Activated T-cell treated with anti-CD3 and anti-CD28 coated beads, Interleukin-2, amount 50 U/mL, for 24 hours (primary cell): ENCODE data around the gene GREB1L.
"Not testable (repeated sequence)": the region's sequence is repeated elsewhere in the genome, so short reads cannot be mapped to it uniquely, and the experiment has no call there.

Source experiments
- DNase-seq: peaks from one replicate; pipeline ENCODE4 v3.0.0-alpha.2; 2020
- H3K27ac Mint-ChIP-seq: 2 replicates; pipeline ENCODE4 v1.8.0; 2020; ENCODE audit warnings: mild to moderate bottlenecking, mixed read lengths
- H3K27me3 Mint-ChIP-seq: 2 replicates; pipeline ENCODE4 v1.8.0; 2020; ENCODE audit warnings: mixed read lengths
- H3K36me3 Mint-ChIP-seq: 2 replicates; pipeline ENCODE4 v1.8.0; 2020; ENCODE audit warnings: low read depth, mixed read lengths
- H3K4me1 Mint-ChIP-seq: 2 replicates; pipeline ENCODE4 v1.8.0; 2020; ENCODE audit warnings: low read depth, mixed read lengths
- H3K4me3 Mint-ChIP-seq: 2 replicates; pipeline ENCODE4 v1.8.0; 2020; ENCODE audit warnings: mild to moderate bottlenecking, moderate library complexity, mixed read lengths
- H3K9me3 Mint-ChIP-seq: 2 replicates; pipeline ENCODE4 v1.8.0; 2020; ENCODE audit warnings: mixed read lengths

GREB1L gene

DNA sequence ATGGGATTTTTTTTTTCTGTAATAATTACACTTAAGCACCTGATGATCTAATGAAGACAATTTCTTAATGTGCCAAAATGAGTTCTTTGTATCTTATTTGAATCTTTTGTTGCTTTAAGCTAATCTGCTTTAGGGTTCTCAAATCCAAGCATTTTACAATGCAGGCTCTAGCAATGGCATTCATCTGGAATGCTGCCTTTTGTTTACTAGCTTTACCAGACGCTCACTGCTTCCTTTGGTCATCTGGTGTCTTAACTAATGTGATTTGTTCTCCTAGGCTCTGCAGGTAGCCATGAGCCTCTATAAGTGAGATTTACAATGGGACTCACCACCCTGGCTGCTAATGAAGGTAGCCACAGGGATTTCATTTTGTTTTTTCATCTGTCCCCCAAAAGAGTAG lies 100.3 kb downstream of the GREB1L start:
- Mint-ChIP-seq H3K4me1 (no peaks in the 10 kb centered on the region), H3K9me3 (no peaks in the 10 kb centered on the region), H3K4me3 (no peak overlapping the region), H3K27me3 (no peaks in the 10 kb centered on the region), H3K27ac (no peak overlapping the region), H3K36me3 (no peaks in the 10 kb centered on the region)
- no peak for DNase-seq

DNA sequence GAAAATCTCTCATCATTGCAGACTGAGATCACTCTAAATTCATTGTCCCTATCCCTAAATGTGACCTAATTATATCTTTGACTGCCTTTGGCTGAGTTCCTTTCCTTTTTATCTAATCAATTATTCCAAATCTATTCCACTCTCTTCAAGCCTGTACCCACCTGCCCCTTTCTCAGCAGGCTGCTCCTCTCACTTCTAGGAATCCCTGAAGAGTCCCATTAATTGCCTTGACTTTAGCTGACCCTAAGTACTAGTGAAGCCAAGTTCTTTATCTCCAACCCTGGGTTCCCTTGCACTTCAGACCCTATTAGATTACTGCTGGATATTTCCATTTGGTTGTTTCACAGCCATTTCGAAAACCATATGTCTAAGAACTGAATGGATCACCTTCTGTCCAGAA lies 102.8 kb downstream of the GREB1L start:
- Mint-ChIP-seq H3K27ac (no peak overlapping the region), H3K4me1 (no peaks in the 10 kb centered on the region), H3K27me3 (no peaks in the 10 kb centered on the region), H3K4me3 (no peak overlapping the region), H3K9me3 (no peaks in the 10 kb centered on the region), H3K36me3 (no peaks in the 10 kb centered on the region)
- no peak for DNase-seq

DNA sequence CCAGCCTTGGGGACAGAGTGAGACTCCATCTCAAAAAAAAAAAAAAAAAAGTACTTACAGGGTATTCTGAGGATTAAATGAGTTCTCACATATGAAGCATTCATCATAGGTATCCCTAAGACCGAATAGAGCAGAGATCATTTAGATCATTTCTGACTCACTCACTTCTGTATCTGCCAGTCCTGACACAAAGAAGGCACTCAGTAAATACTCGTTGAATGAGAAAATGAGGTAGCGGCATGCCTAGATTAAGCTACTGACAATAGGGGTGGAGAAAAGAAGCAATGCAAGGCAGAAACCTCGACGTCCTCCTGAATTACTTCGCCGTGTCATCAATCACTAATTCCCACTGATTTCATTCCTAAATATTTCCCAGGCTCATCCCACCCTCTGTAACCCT lies 103.8 kb downstream of the GREB1L start:
- no peaks in the 10 kb centered on the region for H3K36me3 Mint-ChIP-seq
- H3K27ac Mint-ChIP-seq = no peak overlapping the region
- no peak for DNase-seq
- no peaks in the 10 kb centered on the region for H3K4me1 Mint-ChIP-seq
- no peaks in the 10 kb centered on the region for H3K9me3 Mint-ChIP-seq
- H3K4me3 Mint-ChIP-seq = no peak overlapping the region
- H3K27me3 Mint-ChIP-seq = no peaks in the 10 kb centered on the region

DNA sequence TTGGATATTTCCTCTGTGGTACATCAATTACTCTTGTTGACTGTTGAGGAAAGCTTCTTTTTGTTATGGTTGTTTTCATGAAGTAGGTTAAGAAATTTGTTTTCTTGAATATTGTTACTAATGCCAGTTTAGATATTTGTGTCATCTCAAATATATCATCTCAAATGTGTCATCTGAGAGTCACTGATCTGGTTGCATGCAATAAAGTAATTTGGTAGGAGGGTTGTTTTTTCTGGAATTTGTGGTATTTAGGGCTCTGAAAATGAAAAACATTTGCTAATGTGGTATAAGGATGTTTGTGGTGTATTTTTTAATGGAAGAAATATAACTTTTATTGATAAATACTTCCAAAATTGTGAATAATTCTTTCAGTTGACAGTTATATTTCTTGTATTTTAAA lies 117.7 kb downstream of the GREB1L start:
- H3K9me3 Mint-ChIP-seq = no peaks in the 10 kb centered on the region
- peaks cover 19% of the 10 kb centered on the region for H3K27me3 Mint-ChIP-seq
- H3K27ac Mint-ChIP-seq = no peak overlapping the region
- no peak for DNase-seq
- H3K4me3 Mint-ChIP-seq = no peak overlapping the region
- no peaks in the 10 kb centered on the region for H3K36me3 Mint-ChIP-seq
- no peaks in the 10 kb centered on the region for H3K4me1 Mint-ChIP-seq

DNA sequence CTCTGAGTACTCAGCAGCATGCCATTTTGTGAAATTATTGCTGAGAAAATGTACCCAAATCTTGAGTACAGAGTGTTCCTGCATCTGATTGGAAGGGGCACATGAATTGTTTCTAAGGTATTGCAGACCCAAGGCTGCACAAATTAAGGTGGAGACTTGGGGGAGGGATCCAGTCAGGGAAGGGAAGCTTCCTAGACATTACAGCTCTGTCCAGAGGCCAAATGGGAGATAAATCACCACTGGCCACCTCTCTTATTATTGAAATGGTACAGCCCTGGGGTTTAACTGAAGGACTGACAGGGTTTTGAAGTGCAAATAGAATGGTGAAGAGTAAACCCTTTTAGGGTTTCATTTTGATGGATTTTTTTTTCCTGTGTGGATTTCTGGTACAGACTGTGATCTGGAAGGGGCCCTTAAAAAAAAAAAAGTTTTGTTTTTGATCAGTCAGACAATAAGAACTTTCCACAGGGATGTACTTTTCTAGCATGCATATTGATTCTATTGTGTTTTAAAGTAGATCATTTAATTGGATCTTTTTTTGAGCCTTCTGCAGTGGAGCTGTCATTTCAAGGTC lies 119.4 kb downstream of the GREB1L start:
- Mint-ChIP-seq H3K27ac (no peak overlapping the region), H3K27me3 (peaks cover 19% of the 10 kb centered on the region), H3K36me3 (no peaks in the 10 kb centered on the region)

DNA sequence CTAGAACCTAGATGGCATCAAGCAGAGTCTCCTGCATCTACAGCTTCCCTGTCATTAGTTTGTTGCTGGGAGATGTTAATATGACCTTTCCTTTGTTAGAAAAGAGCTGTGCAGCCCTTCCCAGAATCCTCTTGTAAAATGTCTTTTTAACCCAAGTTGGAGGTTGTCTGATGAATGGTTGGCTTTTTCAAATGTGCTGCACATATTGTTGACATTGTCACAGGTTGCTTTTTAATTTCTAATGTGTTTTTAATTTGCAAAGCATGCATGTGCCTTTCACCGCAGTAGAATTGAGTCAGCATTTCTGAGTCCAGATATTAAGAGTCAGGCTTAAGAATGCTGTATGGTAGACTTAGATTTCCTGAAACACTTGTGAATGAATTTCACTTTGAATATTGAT lies 120.8 kb downstream of the GREB1L start:
- no peaks in the 10 kb centered on the region for H3K9me3 Mint-ChIP-seq
- no peaks in the 10 kb centered on the region for H3K36me3 Mint-ChIP-seq
- H3K4me1 Mint-ChIP-seq = no peaks in the 10 kb centered on the region
- H3K27me3 Mint-ChIP-seq = peaks cover 23% of the 10 kb centered on the region
- no peak overlapping the region for H3K27ac Mint-ChIP-seq
- DNase-seq = no peak
- no peak overlapping the region for H3K4me3 Mint-ChIP-seq

More for the DNA sequence above, 119.4 kb downstream of the GREB1L start:
- DNase-seq = no peak
- no peak overlapping the region for H3K4me3 Mint-ChIP-seq
- H3K4me1 Mint-ChIP-seq = no peaks in the 10 kb centered on the region
- H3K9me3 Mint-ChIP-seq = no peaks in the 10 kb centered on the region

DNA sequence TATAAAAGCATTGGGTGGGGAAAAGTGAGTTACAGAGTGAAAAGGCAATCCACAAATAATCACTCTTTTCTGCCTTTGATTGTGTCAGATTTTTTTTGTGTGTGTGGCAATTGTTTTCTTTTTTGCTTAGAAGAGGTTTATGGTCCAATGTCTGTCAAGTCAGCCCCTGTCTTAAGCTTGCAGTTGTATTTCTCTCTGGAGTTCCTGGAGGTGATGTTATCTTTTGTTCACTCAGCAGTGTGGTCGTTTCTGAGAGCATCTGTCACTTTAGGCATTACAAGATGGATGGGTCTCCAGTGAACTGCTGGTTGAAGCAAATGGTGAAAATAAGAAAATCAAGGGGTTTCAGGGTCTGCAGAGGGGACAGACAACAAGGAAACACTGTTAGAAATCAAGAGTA lies 121.3 kb downstream of the GREB1L start:
- Mint-ChIP-seq H3K4me1 (no peaks in the 10 kb centered on the region), H3K36me3 (no peaks in the 10 kb centered on the region), H3K27me3 (peaks cover 23% of the 10 kb centered on the region), H3K27ac (no peak overlapping the region), H3K9me3 (no peaks in the 10 kb centered on the region), H3K4me3 (no peak overlapping the region)
- DNase-seq = no peak

DNA sequence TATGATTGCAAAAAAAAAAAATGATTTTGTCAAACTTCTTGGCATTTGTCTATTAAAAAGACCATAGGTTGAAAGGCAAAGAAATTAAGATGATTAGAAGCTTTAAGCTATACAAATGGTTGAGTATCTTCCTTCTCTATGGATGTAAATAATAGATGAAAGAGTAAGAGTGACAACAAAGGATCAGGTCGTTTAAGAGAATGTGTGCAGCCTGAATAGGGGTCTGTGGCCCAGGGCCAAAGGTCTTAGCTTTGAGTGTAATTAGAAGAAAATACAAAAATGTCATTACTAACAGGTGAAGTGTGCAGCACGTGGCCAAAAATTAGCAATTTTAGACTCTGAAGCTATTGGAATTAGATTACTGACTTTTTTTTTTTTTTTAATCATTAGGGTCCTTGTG lies 122.4 kb downstream of the GREB1L start:
- H3K36me3 Mint-ChIP-seq = no peaks in the 10 kb centered on the region
- H3K27ac Mint-ChIP-seq = no peak overlapping the region
- DNase-seq = no peak
- H3K9me3 Mint-ChIP-seq = no peaks in the 10 kb centered on the region
- H3K4me3 Mint-ChIP-seq = no peak overlapping the region
- H3K27me3 Mint-ChIP-seq = peaks cover 23% of the 10 kb centered on the region
- no peaks in the 10 kb centered on the region for H3K4me1 Mint-ChIP-seq

DNA sequence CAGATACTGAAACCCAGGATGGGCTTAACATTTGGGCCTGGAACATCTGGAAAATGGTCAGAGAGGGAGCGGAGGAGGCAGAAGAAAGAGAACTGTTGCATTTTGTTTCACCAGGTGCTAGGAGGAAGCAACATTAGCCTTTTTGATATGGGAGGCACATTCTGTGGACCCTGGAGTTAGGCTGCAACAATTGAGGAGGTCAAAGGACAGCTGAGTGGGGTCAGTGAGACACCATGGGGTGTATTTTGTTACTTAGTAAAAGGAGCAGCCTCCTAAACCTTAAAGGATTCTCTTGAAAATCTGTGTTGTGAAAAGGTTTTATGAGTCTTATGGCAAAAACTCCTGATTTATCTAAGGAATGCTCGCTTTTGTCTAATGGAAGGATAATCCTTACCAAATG lies 124.9 kb downstream of the GREB1L start:
- Mint-ChIP-seq H3K36me3 (no peaks in the 10 kb centered on the region), H3K27me3 (peaks cover 6% of the 10 kb centered on the region), H3K4me1 (no peaks in the 10 kb centered on the region), H3K9me3 (no peaks in the 10 kb centered on the region), H3K4me3 (no peak overlapping the region), H3K27ac (no peak overlapping the region)
- no peak for DNase-seq

DNA sequence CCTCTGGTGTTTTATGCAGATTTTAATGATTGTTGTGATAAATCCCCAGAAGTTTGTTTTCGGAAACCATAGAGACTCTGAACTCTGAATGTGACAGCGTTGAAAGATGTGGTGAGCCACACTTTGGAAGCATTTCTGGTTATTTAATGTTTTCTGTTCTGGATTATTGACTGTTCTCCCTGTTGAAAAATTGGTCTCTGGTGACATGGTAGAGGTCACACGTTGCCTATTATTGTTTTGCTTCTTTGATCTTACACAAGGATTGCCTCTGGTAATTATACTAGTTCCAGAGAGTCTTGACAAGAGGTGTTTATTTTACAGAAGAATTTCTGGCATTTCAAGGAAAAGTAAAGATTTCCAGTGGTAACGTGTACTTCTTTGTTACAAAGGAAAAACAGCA lies 127.1 kb downstream of the GREB1L start:
- H3K36me3 Mint-ChIP-seq = no peaks in the 10 kb centered on the region
- no peak overlapping the region for H3K4me3 Mint-ChIP-seq
- H3K27me3 Mint-ChIP-seq = peaks cover 8% of the 10 kb centered on the region
- DNase-seq = no peak
- H3K27ac Mint-ChIP-seq = no peak overlapping the region
- no peaks in the 10 kb centered on the region for H3K9me3 Mint-ChIP-seq
- H3K4me1 Mint-ChIP-seq = no peaks in the 10 kb centered on the region

DNA sequence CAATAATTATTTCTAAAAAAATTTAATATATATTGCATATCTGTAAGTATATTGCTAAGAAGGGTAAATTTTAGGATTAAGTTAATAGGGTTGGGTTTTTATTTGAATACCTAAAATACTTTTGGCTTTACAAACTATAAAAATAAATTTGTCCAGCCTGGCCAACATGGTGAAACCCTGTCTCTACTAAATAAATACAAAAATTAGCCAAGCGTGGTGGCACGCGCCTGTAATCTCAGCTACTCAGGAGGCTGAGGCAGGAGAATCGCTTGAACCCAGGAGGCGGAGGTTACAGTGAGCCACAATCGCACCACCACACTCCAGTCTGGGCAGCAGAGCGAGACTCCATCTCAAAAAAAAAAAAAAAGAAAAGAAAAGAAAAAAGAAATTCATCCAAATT lies 127.6 kb downstream of the GREB1L start:
- not testable (repeated sequence) for H3K9me3 Mint-ChIP-seq, H3K27me3 Mint-ChIP-seq, H3K27ac Mint-ChIP-seq, H3K36me3 Mint-ChIP-seq, H3K4me1 Mint-ChIP-seq, DNase-seq, H3K4me3 Mint-ChIP-seq

DNA sequence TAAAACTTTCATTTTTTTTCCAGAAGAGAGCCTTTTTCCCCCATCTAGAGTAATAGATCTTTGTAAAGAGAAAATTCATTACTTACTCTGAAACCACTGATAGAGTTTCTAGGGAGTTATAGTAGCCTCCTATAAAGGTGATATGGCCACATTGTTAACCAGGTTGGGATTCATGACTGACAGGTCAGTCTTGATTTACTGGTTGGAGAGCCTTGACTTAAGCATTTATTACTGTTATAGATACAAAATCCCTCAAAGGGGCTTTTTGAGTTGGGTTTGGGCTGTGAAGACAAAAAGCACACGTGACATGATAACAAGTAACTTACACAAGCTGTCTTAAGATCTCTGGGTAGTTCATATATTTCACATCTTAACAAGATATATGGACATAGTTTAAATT lies 141.0 kb downstream of the GREB1L start:
- H3K27ac Mint-ChIP-seq = no peak overlapping the region
- peaks cover 5% of the 10 kb centered on the region for H3K27me3 Mint-ChIP-seq
- no peaks in the 10 kb centered on the region for H3K9me3 Mint-ChIP-seq
- no peak overlapping the region for H3K4me3 Mint-ChIP-seq
- H3K4me1 Mint-ChIP-seq = no peaks in the 10 kb centered on the region
- no peaks in the 10 kb centered on the region for H3K36me3 Mint-ChIP-seq
- no peak for DNase-seq

DNA sequence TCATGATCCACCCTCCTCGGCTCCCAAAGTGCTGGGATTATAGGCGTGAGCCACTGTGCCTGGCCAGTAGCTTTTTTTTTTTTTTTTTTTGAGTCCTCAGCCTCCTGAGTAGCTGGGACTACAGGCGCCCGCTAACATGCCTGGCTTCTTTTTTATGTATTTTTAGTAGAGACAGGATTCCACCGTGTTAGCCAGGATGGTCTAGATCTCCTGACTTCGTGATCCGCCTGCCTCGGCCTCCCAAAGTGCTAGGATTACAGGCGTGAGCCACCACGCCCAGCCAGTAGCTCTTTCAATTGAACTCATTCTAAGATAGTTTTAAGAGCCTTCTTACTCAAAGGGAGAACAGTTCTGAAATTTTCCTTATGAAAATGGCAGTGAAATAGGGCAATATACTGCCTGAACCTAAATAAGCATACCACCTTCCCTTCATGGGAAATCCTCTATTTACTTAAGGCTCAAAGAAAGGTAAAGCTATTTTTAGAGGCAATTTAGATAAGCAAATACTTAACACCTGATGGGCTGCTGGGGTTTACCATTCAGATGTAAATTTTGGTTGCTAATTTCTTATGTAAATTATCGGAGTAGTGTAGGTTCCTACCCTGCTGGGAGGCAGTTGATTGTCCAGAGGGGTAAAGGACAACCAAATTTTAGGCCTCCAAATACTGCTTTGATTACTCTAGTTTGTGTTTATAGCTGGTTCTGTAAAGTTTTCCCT lies 144.7 kb downstream of the GREB1L start:
- peaks cover 9% of the 10 kb centered on the region for H3K27me3 Mint-ChIP-seq
- H3K27ac Mint-ChIP-seq = no peak overlapping the region
- H3K4me1 Mint-ChIP-seq = no peaks in the 10 kb centered on the region
- H3K4me3 Mint-ChIP-seq = no peak overlapping the region
- DNase-seq = no peak
- H3K9me3 Mint-ChIP-seq = no peaks in the 10 kb centered on the region
- no peaks in the 10 kb centered on the region for H3K36me3 Mint-ChIP-seq

DNA sequence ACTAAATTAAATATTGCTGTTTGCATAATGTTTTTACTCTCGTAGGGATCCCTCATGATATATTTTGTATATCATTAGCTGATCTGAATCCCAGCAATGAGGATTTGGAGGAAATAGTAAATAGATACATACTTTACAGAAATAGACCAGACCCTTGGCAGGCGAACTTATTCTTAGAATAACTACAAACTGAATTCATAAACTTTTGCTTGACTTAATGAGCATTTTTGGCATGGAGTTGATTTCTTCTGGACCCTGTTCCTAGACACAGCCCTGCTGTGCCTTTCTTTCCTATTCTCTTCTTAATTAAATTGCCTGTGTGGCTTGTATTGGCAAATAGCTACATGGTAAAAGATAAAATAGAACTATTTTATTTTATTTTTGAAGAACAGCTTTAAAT lies 145.9 kb downstream of the GREB1L start:
- no peak for DNase-seq
- Mint-ChIP-seq H3K4me1 (no peaks in the 10 kb centered on the region), H3K27me3 (peaks cover 9% of the 10 kb centered on the region), H3K4me3 (no peak overlapping the region), H3K27ac (no peak overlapping the region), H3K36me3 (no peaks in the 10 kb centered on the region), H3K9me3 (no peaks in the 10 kb centered on the region)

DNA sequence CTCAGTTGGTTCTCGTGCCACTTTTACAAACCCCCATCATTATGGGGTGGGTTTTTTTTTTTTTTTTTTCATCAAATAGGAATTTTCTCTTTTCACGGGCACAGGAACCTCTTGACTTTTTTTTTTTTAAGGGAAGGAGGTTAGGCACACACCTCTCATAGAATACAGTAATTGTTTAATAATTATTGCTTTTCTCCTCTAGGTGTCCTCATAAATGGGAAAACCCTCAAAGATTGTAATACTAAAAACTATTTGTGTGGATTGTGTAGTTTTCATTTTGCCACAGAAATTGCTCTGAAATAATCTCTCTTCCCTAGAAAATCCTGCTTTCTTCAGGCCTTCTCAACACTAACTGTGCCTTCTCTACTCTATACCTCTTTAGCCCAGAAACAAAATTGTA lies 147.3 kb downstream of the GREB1L start:
- Mint-ChIP-seq H3K9me3 (no peaks in the 10 kb centered on the region), H3K4me3 (no peak overlapping the region), H3K27me3 (peaks cover 9% of the 10 kb centered on the region), H3K36me3 (no peaks in the 10 kb centered on the region), H3K27ac (no peak overlapping the region), H3K4me1 (no peaks in the 10 kb centered on the region)
- no peak for DNase-seq

DNA sequence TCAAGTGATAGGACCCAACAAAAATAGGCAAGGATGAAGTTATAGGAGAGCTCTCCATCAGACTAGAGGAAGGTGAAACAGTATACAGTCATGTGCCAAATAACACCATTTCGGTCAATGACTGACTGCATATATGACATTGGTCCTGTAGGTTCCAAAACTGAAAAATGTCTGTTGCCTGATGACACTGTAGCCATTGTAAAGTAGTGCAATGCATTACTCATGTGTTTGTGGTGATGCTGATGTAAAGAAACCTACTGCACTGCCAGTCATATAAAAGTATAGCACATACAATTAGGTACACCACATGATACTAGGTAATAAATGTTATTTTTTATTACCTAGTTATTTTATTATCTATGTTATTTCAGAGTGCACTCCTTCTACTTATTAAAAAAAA lies 147.9 kb downstream of the GREB1L start:
- Mint-ChIP-seq H3K27me3 (peaks cover 9% of the 10 kb centered on the region), H3K36me3 (no peaks in the 10 kb centered on the region)

More for the DNA sequence above, 147.9 kb downstream of the GREB1L start:
- no peak overlapping the region for H3K4me3 Mint-ChIP-seq
- H3K9me3 Mint-ChIP-seq = no peaks in the 10 kb centered on the region
- no peaks in the 10 kb centered on the region for H3K4me1 Mint-ChIP-seq
- no peak for DNase-seq
- no peak overlapping the region for H3K27ac Mint-ChIP-seq
